Vein endothelial cell (primary cell): ENCODE measurements around the gene PCDH10. TPM values are rescaled to one million over a fixed set of nuclear protein-coding genes. Genes with fewer than 3 reads are reported as not detected.

ENCODE experiments used
- total RNA-seq: library from RNA; depleted of rRNA; stranded (reverse); fragments of >200 nt; gene quantifications from 2 replicates; pipeline ENCODE4 v1.2.3, GENCODE V29; 2012

The PCDH10 gene
- 3.2 and 4.9 TPM in 2 replicates for total RNA-seq

DNA sequence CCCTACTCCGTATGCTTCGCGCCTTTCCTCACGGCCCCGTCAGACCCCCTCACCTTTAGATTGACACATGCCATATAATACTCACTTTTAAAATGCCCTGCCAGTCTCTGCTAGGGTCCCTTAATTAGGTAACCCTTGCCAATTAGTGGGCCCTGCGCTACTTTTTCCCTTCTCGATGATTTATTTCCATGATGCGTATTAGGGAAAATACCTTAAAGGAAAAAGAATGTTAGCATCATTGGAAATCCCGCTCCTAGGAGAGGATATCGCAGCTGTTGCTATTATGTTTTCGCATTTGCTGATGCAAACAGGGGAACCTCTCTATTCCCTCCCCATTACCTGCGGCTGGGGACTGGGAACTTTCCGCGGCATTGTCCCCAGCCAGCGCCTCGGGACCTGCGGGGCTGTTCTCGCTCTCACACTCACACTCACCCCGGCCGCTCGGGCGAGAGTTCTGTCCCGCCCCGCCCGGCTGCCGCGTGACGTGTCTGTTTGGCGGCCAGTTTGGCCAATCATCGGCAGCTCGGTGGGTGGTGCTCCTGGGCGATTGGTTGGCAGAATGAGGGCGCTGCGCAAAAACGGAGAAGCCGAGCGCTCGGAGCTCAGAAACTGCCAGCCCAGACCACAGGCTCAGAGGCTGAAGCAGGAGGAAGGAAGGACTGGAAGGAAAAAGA, at the start of gene PCDH10:
Gene PCDH10, plus strand, starts transcription at position 605 of the 674 bp plus-strand sequence. CDS start 847 bp downstream, outside the sequence.

